Measurements from ENCODE around the gene OSMR. TPM values are rescaled to one million over a fixed set of nuclear protein-coding genes. Genes with fewer than 3 reads are reported as not detected.

OSMR gene
- total and polyA plus RNA-seq, 2 donors from 2014 or later, result 12.9 to 118 TPM

- Histone ChIP-seq H3K4me3 (ENCODE audit: low read length in 3 of 3) (no peak overlapping the region), H3K27ac (ENCODE audit: low read depth in 2 of 2, low read length in 2 of 2) (no peak overlapping the region), H3K9ac (ENCODE audit: low read length in 3 of 3) (no peak overlapping the region), H3K4me1 (ENCODE audit: control insufficient read depth in 2 of 3, insufficient read depth in 2 of 3, low read depth in 1 of 3, low read length in 3 of 3) (no peaks in the 10 kb centered on the region), H3K9me3 (ENCODE audit: control insufficient read depth in 2 of 3, insufficient read depth in 1 of 3, low read length in 3 of 3) (no peaks in the 10 kb centered on the region), H3K27me3 (ENCODE audit: control insufficient read depth, insufficient read depth, low read length) (no peaks in the 10 kb centered on the region), H3K36me3 (ENCODE audit: control insufficient read depth in 2 of 3, insufficient read depth in 3 of 3, low read length in 3 of 3) (peaks cover 8 to 29% (median 19%) of the 10 kb centered on the region in 3 donors)
- intact Hi-C loops (cut with DNase I), result no loop called here
- no peak for TF ChIP-seq CTCF (IDR thresholded peaks at IDR 0.05; ENCODE audit: borderline replicate concordance, extremely low read depth, insufficient read depth)
- DNase-seq, result no peak
- FAIRE-seq, result no peak
Measured at GRCh38 chr5:38940230-38940858, 94.5 kb downstream of the OSMR start.

DNA sequence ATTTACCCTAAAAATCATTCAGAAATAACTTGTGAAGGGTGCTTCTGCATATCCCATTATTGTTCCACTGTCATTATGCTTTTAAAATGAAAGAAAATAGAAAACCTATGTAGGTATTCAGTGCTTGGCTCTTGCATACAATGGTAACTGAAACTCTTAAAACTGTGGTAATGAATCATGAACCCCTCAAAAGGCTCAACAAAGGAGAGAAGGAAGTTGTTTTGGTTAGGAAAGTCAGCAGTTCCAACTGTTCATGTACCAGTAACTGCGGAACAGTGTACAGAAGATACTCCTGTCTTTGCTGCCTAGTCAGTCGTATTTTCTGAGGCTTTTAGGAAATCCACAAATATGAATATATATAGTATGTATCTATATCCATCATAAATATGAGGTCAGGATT, 96.1 kb downstream of the OSMR start:
- H3K4me1 ChIP-seq (ENCODE audit: control insufficient read depth in 2 of 3, insufficient read depth in 2 of 3, low read depth in 1 of 3, low read length in 3 of 3), result no peaks in the 10 kb centered on the region

GRCh38 chr5:38944282-38944681, 98.5 kb downstream of the OSMR start:
- Histone ChIP-seq H3K9me3 (ENCODE audit: control insufficient read depth in 2 of 3, insufficient read depth in 1 of 3, low read length in 3 of 3) (no peaks in the 10 kb centered on the region), H3K27ac (ENCODE audit: low read depth in 2 of 2, low read length in 2 of 2) (no peak overlapping the region), H3K4me3 (ENCODE audit: low read length in 3 of 3) (no peak overlapping the region), H3K9ac (ENCODE audit: low read length in 3 of 3) (no peak overlapping the region), H3K4me1 (ENCODE audit: control insufficient read depth in 2 of 3, insufficient read depth in 2 of 3, low read depth in 1 of 3, low read length in 3 of 3) (no peaks in the 10 kb centered on the region), H3K36me3 (ENCODE audit: control insufficient read depth in 2 of 3, insufficient read depth in 3 of 3, low read length in 3 of 3) (peaks cover 9 to 44% (median 24%) of the 10 kb centered on the region in 3 donors), H3K27me3 (ENCODE audit: control insufficient read depth, insufficient read depth, low read length) (no peaks in the 10 kb centered on the region)
- no peak for FAIRE-seq
- DNase-seq, result no peak
- intact Hi-C loops (cut with DNase I), result no loop called here
- no peak for TF ChIP-seq CTCF (IDR thresholded peaks at IDR 0.05; ENCODE audit: borderline replicate concordance, extremely low read depth, insufficient read depth)

More for the DNA sequence above, 96.1 kb downstream of the OSMR start:
- Histone ChIP-seq H3K9me3 (ENCODE audit: control insufficient read depth in 2 of 3, insufficient read depth in 1 of 3, low read length in 3 of 3) (no peaks in the 10 kb centered on the region), H3K36me3 (ENCODE audit: control insufficient read depth in 2 of 3, insufficient read depth in 3 of 3, low read length in 3 of 3) (peaks cover 9 to 37% (median 21%) of the 10 kb centered on the region in 3 donors), H3K27me3 (ENCODE audit: control insufficient read depth, insufficient read depth, low read length) (no peaks in the 10 kb centered on the region), H3K9ac (ENCODE audit: low read length in 3 of 3) (no peak overlapping the region), H3K4me3 (ENCODE audit: low read length in 3 of 3) (no peak overlapping the region), H3K27ac (ENCODE audit: low read depth in 2 of 2, low read length in 2 of 2) (no peak overlapping the region)
- TF ChIP-seq CTCF (IDR thresholded peaks at IDR 0.05; ENCODE audit: borderline replicate concordance, extremely low read depth, insufficient read depth), result no peak
- FAIRE-seq (no peak), DNase-seq (no peak)
- intact Hi-C loops (cut with DNase I), result no loop called here

DNA sequence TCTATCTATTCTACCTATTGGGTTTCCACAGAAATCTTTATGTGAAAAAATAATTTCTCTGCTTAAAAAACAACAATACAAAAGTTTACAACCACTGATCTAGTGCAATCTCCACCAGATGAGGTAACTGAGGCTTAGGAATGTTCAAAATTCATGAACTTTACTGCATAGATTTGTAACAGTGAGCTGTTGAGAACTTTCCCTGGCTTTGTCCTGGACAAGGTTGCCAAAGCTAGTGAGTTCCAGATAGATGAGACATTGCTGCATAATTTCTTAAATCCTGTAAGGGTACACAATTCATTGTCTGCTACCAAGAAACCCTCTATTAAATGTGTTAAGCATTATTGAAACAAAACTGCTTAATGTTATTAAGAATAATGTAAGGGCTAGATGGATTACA, 102.7 kb downstream of the OSMR start:
- FAIRE-seq (no peak), DNase-seq (no peak)
- Histone ChIP-seq H3K36me3 (ENCODE audit: control insufficient read depth in 2 of 3, insufficient read depth in 3 of 3, low read length in 3 of 3) (peaks cover 10 to 55% (median 32%) of the 10 kb centered on the region in 3 donors), H3K27ac (ENCODE audit: low read depth in 2 of 2, low read length in 2 of 2) (no peak overlapping the region), H3K9ac (ENCODE audit: low read length in 3 of 3) (no peak overlapping the region), H3K4me3 (ENCODE audit: low read length in 3 of 3) (no peak overlapping the region), H3K4me1 (ENCODE audit: control insufficient read depth in 2 of 3, insufficient read depth in 2 of 3, low read depth in 1 of 3, low read length in 3 of 3) (no peaks in the 10 kb centered on the region), H3K9me3 (ENCODE audit: control insufficient read depth in 2 of 3, insufficient read depth in 1 of 3, low read length in 3 of 3) (no peaks in the 10 kb centered on the region), H3K27me3 (ENCODE audit: control insufficient read depth, insufficient read depth, low read length) (no peaks in the 10 kb centered on the region)
- intact Hi-C loops (cut with DNase I), result no loop called here
- TF ChIP-seq CTCF (IDR thresholded peaks at IDR 0.05; ENCODE audit: borderline replicate concordance, extremely low read depth, insufficient read depth), result no peak
